OCI-M2 (cell line): ENCODE data around the gene ERGIC1.
"Not testable (repeated sequence)": the region's sequence is repeated elsewhere in the genome, so short reads cannot be mapped to it uniquely, and the experiment has no call there.

Experiments
- DNase-seq: peaks from one replicate; lab custom pipeline; 2025; ENCODE audit not compliant: unreplicated experiment; lab: John Stamatoyannopoulos, UW

ERGIC1 gene

DNA sequence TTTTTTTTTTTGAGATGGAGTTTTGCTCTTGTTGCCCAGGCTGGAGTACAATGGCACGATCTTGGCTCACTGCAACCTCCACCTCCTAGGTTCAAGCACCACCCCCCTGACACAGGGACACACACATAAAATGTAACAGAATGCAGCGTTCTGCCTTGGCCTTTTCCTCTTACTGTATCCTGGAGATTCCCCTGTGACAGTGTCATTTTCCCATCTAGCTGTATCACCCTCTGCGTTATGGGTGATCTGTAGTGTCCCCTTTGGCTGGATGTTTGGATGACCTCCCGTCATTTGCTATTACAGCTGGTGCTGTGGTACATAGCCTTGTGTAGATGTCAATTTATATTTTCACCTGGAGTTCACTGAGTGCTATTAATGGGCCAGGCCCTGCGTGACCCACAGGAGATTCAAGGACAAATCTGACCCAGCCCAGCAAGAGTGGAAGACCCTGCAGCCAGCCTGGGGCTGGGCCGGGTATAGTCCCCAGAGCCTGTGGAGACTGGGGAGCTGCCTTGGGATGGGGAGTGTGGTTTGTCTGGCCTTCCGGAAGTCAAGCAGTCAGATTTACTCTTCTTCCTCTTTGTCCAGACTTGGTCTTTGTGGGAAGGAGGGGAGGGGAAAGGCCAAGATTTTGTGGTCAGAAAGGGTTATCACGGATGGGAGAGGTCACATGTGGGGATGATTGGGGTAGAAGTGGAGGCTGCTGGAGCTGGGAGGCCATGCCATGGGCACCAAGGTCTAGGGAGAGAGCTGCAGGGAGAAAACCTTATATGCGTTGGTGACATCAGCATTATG is 43.6 kb downstream of the ERGIC1 start:
- no peak for DNase-seq

DNA sequence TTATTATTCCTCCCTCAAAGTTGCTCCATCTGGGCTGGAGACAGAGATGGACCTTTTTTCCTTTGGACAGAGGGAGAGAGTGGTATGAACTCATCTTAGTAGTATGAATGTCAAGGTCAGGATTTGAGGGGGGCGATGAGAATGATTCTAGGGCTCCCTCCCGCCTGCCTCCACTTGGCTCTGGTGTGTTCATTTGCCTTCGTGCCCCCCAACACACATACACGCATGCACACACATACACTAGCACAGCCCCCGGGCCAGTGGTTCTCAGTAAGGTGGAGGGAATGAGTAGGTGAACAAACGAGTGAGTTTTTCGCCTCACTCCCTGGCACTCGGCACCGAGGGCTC is 44.5 kb downstream of the ERGIC1 start:
- no peak for DNase-seq

DNA sequence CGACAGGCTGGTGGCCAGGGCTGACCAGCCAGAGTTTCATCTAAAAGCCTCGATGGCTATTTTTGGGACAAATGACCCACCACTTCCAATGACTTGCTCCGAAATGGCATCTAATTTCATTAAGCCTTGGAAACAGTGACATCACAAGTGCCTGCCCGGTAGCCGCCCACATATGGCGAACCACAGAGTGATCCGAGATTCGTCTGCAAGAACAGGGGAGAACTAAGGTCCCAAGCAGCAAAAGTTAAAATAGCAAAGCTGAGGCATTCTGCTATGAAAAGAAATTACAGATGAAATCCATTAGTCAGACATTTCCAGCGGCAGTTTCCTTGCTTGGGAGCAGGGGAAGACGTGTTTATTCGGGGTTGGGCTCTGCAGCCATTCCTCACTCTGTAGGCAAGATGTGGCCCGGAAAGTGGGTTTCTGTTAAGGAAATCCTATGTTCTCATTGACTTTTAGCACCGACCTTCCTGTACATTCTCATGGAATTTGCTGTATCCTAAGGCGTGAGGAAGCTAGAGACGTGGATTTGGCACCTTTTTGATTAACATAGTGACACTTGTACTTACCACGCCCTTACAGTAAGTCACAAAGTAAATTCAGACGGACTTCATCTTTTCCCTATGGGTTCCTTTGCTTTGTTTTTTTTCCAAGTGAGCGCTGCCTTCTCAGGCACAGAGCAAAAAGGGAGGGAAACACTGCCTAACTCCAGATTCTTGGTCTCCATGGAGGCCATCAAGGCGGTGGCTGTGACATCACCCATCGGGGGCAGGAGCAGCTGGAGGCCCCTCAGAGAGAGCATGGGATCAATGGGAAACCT is 45.1 kb downstream of the ERGIC1 start:
- no peak for DNase-seq

DNA sequence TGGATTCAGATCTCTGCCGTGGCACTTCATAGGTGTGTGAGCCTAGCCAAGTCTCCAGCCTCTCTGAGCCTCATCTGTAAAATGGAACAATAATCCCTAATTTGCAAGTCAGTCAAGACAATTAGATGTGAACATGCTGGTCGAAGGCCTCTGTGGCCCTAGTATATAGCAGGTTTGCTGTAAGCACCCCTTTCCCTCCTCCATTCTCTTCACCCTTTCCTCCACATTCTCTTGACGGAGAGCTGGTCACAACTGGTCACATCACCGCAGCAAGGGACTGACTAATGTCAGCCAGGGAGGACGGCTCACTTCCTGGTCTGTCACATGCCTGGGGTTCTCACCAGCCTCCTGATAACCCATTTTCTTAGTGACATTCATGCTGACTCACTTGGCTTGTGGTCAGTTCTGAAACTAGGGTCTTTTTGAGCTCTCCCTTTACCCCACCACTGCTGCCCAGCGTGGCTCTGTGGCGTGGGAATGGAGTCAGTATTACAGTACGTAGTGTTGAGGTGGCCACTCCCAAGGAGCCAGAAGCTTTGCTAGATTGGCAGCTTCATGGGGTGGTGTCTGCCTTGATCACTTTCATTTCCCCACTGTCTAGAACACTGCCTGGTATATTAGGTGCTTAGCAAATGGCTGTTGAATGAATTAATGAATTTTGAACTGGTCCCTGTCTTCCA is 47.8 kb downstream of the ERGIC1 start:
- no peak for DNase-seq

DNA sequence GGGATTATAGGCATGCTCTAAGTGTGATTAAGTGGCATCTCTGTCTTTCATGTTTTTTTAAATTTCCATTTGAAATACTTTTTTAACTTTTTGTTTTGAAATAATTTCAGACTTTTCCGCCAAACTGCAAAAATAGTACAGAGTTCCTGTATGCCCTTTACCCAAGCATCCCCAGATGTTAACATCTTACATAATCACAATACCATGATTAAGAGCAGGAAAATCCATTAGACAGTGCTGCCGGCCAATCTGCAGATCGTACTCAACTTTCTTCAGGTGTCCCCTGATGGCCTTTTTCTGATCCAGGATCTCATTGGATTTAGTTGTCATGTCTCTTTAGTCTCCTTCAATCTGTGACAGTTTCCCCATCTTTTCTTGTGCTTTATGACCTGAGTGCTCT is 49.0 kb downstream of the ERGIC1 start:
- DNase-seq = no peak

DNA sequence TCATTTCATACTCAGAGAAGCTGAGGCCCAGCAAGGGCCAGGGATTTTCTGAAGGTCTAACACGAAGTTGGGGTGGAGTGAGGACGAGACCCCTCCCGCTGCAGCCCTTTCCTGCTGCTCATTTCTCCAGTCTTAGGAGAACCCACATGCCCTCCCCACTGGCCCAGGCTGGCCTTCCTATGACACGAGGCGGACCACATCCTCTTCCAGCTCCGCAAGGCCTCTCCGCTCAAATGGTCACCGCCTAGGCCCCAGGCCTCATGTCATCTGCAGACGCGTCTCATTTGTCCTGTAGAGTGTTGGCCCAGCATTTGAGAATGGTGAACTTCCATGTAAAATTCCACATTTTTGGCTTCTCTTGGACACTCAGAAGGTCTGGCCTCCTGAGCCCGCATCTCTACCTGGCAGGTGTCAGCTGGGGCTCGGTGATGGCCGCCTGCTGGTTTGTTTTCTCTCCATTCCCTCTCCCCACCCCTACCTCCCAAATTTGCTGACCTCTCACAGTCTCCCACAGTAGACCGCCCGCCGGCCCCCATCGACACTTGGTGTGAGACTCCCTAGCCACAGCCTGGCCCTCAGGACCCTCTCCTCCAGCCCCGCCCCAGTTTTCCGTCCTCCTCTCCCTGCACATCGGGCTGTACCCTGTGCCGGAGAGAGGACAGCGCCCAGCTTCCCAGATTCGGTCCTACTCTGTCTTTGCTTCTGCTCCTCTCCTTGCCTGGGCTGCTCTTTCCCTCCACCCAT is 51.7 kb downstream of the ERGIC1 start:
- DNase-seq = no peak

DNA sequence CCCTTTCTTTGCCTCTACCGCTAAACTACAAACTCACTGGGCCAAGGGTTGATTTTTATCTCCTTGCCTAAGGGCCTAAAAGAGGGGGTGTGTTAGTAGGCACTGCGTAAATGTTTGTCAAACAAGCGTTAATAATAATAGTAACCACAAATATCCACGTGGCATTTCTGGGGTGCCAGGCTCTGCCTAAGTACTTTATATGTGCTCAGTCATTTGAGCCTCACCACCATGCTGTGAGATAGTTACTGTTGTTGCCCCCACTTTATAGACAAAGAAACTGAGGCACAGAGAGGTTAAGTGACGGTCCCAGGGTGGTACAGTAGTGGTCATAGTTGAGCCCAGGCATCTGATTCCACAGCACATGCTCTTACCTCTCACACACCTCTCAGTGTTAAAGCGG is 52.4 kb downstream of the ERGIC1 start:
- DNase-seq = no peak

DNA sequence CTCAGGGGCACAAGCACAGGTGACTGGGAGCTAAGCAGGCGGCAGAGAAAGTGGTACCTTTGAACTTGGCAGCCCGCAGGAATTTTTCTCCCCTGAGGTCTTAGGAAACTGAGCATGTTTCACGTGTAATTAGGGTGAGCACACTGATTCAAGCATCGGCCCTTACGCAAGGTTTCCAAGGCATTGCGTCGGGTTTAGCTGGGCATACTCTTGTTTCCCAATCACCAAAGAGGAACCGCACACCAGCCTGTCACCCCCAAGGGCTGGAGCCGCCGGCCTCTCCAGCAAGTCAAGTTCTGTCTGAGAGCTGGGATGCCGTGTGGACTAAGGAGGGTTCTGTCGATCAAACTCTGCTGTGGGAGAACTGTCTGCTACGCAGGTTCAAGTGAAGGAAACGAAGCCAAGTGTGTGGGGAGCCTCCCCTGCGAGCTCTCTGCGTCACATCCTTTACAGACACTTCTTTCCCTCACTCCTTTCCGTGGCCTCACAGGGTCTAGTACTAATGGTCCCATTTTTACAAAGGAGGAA is 53.0 kb downstream of the ERGIC1 start:
- DNase-seq = no peak

DNA sequence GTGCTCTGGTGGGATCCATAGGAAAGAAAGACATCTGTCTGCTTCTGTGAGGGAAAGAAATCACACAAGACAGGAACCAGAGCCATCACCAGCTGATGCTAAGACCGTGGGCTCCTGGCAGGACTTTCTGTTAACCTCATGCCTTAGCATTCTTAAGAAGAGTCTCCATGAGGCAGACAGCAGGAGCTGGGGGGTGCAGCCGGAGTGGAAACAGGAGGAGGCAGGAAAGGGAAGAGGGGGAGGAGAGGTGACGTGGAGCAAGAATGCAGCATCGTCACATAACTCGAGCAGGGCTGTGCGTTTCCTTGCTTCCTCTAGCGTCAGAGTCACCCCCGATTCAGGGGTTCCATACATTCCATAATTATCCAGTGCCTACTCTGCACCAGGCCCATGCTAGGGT is 53.6 kb downstream of the ERGIC1 start:
- DNase-seq = no peak

DNA sequence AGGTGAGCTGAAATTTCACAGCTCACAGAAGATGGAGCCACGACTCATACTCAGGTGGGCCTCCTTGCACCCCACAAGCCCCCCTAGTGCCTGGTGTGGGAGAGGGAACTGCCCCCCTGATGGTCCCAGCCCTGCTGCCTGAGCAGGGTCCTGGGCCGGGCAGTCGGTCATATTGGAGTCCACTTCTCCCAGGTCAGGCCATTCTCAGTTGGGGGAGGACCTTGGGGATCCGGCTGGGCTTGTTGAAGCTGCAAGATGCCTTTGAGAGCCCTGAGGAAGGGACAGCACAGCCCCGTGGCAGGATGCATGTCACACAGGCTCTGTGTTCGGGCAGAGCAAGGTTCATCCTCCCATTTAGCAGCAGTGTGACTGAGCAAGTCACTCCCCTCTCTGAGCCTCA is 56.6 kb downstream of the ERGIC1 start:
- no peak for DNase-seq

DNA sequence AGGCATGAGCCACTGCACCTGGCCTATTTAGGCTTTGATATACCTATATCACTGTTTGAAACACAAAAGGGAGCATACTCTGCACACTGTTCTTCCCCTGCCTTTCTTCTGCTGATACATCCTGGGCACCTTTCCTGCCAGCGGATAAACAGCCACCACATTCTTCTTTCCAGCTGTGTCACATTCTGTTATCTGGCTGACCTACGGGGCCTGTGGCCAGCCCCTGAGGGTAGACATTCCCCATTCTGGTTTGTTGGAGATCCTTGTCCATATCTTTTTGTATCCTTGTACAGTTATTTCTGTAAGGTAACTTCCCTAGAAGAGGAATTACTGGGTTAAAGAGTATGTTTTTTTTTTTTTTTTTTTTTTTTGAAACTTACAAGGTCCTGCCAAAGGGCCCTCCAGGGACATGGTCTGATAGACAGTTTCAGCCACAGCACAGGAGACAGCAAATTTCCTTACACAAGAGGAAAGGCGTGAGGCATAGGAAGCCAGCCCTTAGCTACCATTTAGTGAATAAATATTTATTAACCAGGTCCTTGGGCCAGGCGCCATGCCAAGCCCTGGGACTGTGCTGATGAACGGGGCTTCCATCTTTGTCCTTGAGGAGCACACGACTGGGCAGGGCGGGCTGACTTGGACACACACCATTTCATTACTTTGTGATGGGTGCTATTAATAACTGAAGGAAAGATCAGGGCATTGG is 57.8 kb downstream of the ERGIC1 start:
- DNase-seq = no peak

DNA sequence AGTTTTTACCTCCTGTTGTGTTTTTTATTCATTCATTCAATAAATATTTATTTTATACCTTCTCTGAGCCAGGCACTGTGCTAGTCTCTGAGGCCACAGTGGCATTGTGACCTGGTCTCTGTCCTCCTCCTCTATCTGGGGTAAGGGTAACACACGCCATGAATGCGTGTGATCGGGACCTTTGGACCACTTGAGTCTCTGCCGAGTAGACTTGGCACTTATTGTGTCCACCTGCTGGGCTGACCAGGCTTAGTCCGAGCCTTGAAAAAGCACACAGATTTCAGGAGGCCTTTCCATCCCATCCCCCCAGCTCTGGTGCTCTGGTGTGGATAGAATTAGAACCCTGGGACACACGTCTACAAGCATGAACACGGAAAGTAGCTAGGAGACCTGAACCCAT is 58.7 kb downstream of the ERGIC1 start:
- no peak for DNase-seq

DNA sequence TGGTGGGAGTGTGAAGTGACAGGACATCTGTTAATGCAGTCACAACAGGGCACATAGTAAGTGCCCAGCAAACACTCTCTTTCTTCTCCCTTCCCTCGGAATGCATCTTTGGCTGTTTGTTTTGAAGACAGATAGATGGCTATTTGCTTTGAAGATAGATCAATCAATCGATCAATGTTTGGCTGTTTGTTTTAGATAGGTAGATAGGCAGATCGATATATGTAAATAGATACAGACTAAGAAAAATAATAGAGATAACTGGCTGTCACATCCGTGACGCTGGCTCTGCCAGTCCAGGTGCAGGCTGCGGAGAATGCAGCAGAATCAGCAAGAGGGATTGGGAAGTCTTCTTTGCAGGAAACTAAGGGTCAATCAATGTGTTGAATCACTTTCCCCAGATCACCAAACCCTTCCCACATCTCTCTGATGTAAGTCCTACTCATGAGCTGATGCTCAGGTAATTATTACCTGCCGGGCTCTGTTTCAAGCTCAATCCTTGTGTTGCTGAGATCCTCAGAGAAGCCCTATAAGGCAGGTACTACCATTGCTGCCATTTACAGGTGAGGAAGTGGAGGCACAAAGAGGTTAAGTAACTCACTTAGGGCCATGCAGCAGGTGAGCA is 60.8 kb downstream of the ERGIC1 start:
- DNase-seq = no peak

DNA sequence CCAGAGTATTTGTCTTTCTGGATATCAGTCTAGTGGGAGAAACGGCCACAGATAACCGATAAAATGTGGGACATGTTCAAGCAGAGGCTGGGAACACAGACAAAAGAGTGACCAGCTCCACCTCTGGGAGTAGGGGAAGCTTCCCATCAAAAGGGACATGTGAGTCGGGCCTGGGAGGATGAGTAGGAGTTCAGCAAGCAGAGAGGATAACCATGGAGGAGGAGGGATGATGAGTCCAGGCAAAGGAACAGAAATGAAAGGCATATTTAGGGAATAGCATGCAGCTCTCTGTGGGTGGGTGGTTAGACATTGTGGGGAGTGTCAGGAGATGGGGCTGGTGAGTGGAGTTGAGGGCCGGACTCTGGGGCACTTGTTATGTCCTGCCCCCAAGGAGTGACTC is 61.5 kb downstream of the ERGIC1 start:
- DNase-seq = no peak

DNA sequence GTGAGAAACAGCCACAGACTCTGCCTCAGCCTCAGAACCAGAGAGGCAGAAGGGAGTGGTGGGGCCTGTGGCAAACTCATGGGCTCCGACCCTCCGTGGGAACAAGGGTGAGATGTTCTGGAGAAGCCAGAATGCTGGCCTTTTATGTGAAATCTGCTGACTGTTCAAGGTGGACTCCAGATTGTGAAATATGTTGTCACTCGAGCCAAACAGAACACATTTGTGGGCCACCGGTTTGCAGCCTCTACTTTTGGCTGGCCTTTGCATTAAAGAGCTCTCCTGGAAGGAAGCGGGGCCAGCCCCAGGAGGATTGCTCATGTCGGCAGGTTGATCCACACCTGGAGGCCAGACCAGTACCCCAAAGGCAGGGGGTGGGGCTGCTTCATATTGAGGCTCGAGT is 62.4 kb downstream of the ERGIC1 start:
- no peak for DNase-seq

DNA sequence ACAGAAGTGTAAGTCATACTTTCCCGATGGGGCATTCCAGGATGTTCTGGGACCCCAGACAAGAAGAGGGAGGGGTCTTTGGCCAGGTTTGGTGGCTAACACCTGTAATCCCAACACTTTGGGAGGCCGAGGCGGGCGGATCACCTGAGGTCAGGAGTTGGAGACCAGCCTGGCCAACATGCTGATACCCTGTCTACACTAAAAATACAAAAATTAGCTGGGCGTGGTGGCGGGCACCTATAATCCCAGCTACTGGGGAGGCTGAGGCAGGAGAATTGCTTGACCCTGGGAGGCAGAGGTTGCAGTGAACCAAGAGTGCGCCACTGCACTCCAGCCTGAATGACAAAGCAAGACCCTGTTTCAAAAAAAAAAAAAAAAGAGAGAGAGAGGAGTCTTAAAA is 63.0 kb downstream of the ERGIC1 start:
- DNase-seq = not testable (repeated sequence)

DNA sequence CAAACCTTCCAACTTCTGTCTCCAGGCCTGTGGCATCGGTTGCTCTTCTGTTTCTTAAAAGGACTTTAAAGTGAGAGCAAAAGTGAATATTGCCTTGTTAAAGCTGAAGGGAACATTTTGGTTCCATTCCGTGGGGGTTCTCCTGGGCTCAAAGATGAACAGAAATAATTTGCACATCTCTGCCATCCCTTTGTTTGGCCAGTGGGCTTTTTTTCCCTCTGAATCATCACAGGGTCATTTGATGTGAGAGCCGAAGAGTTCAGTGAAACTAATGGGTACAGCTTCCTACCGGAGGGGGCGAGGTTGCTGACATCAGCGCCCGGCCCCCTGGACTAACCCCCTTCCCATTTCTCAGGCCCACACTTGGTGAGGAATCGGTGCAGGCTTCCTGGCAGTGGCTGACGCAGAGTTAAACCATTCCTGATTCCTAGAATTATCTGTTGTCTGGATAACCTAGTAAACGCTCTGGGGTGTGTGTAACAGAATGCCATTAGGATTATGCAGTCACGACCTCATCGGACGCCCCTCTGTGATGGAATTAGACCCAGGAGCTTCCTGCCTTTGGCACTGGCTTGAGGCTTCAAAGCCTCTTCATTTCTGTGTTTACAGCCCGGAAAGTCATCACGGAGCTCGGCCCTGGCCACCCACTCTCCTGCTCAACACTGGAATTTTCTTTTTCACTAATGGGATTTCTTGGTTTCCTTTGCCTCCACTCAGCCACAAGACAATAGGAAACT is 63.6 kb downstream of the ERGIC1 start:
- no peak for DNase-seq

DNA sequence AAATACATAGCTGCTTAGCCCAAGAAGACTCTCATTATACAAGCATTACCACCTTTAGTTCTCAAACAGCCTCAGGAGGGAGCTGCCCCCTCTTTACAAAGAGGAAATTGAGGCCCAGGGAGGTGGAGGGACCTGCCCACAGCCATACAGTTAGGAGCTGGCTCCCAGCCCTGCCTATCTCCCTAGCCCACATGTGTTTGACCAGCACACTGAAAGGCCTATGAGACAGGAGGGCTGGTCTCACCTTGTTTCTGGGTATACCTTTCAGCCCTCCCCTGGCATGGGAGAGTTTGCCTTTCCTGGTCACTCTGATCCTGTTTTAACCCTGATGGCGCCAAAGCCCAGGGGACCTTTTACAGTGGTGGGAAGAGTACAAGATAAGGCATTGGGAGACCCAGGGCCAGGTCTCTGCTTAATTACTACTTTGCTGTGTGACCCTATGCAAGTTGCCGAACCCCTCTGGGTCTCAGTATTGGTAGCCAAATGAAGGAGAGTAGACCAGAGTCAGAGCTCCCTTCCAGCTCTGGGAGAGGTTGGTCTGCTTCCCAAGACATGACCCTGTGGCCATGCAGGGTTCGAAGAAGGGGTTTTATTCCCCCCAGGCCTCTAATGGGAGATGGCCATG is 64.3 kb downstream of the ERGIC1 start:
- no peak for DNase-seq

DNA sequence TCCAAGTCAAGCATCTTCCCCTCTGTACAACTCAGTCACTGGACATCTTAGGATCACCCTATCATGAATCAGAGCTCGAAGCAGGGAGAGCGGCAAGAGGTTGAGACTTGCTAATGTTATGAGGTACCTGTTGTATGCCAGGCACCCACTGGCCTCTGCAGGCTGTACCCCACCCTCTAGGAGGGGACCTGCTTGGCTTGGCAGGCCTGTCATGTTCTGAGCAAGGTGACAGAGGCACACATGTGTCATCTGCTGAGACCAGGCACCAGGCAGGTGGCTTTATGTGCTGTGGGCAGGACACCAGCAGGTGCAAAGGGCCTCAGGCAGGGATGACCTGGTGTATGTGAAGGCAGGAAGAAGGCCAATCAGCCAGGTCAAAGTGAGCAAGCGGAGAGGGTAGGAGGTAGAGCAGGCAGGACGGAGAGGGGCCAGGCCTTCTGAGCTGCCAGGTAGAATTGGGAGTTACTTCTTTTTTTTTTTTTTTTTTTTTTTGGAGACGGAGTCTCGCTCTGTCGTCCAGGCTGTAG is 64.9 kb downstream of the ERGIC1 start:
- DNase-seq = no peak
